ENCODE results near the gene METTL16. TPM values are rescaled to one million over a fixed set of nuclear protein-coding genes. Genes with fewer than 3 reads are reported as not detected.

Gene METTL16
- total and polyA plus RNA-seq, 9 of the 15 experiments (the other 6 are each of a cell fraction or from before 2014, with no cell fraction given): 12.1 to 30.5 (median 19.8) TPM

- POLR2A ChIA-PET: interaction anchor here (0.7 to 1.1 kb wide), 2 partner anchors 12 to 36 kb away, joined by 3 to 4 read pairs; no protein-coding TSS in a partner anchor
- ATAC-seq (no peak), FAIRE-seq (no peak), DNase-seq (ENCODE audit: extremely low read depth in 1 of 4, low spot score in 3 of 4) (no peak)
- H2AFZ ChIP-seq (ENCODE audit: low read depth, low read length): no peak overlapping the region
- in situ Hi-C loops (cut with MboI) (no loop called here), intact Hi-C loops (cut with micrococcal nuclease) (no loop called here)
- H3K79me2 ChIP-seq (ENCODE audit: control insufficient read depth, insufficient read depth, low read length): no peaks in the 10 kb centered on the region
- no peak overlapping the region for H3K27ac ChIP-seq (ENCODE audit: extremely low read depth, low read depth, low read length)
- H3K9ac ChIP-seq (ENCODE audit: insufficient read depth in 1 of 2, low read depth in 2 of 2, low read length in 2 of 2): no peak overlapping the region
- H3K27me3 ChIP-seq (ENCODE audit: control insufficient read depth in 2 of 2, insufficient read depth in 2 of 2, low read length in 2 of 2): no peaks in the 10 kb centered on the region
- no peaks in the 10 kb centered on the region for H3K9me3 ChIP-seq (replicated peaks; ENCODE audit: control insufficient read depth, insufficient read depth, low read depth, low read length)
- no peaks in the 10 kb centered on the region for H3K9me1 ChIP-seq (ENCODE audit: control insufficient read depth, insufficient read depth, low read length)
- no peaks in the 10 kb centered on the region for H4K20me1 ChIP-seq (replicated peaks; ENCODE audit: control insufficient read depth, insufficient read depth, low read length)
- no TSS peak for BruUV-seq (replicated peaks)
- H3K4me1 ChIP-seq (replicated peaks in 1 of 2; ENCODE audit: control insufficient read depth in 2 of 2, insufficient read depth in 2 of 2, low read length in 2 of 2): no peaks in the 10 kb centered on the region
- whole genome bisulfite sequencing (ENCODE audit: insufficient coverage, low coverage, missing lambda C conversion rate): 92% methylated on average over 23 of the region's 27 CpGs
- CTCF ChIA-PET (ENCODE audit: low intra/inter-chr PET ratio): no interaction called here
- peaks cover 52% of the 10 kb centered on the region; the same call in 2 of the 3 replicates for H3K36me3 ChIP-seq (ENCODE audit: control insufficient read depth, insufficient read depth, low read length)
- H3K4me3 ChIP-seq: no peak overlapping the region
- no peak overlapping the region for H3K4me2 ChIP-seq (ENCODE audit: insufficient read depth, low read length)
- TF ChIP-seq ZBTB26 (CRISPR knock-in tag; IDR thresholded peaks at IDR 0.05) (no peak), SNAPC5 (CRISPR knock-in tag; IDR thresholded peaks at IDR 0.05) (no peak), ARID2 (IDR thresholded peaks at IDR 0.05) (no peak), SMARCA5 (IDR thresholded peaks at IDR 0.05) (no peak), BCLAF1 (IDR thresholded peaks at IDR 0.05; ENCODE audit: borderline replicate concordance in 1 of 2, control insufficient read depth in 1 of 2, low read depth in 2 of 2, low read length in 1 of 2) (no peak), HNRNPLL (IDR thresholded peaks at IDR 0.05; ENCODE audit: low read depth, low read length, poor library complexity, severe bottlenecking) (no peak), RBM34 (IDR thresholded peaks at IDR 0.05; ENCODE audit: borderline replicate concordance, insufficient read depth, low read length) (no peak)
Observed at GRCh38 chr17:2421315-2422147, 90.2 kb downstream of the METTL16 start.

All from K562 (cell line).